Endometrium (tissue), 2 donors: ENCODE measurements around the gene RAB11A.

Source experiments
- FAIRE-seq: peaks from 2 replicates; lab custom pipeline; 2012; peaks lifted over from hg19 to GRCh38; lab: Jason Lieb, UNC
- donor health status: control.
- donor health status: control.

Gene RAB11A

DNA sequence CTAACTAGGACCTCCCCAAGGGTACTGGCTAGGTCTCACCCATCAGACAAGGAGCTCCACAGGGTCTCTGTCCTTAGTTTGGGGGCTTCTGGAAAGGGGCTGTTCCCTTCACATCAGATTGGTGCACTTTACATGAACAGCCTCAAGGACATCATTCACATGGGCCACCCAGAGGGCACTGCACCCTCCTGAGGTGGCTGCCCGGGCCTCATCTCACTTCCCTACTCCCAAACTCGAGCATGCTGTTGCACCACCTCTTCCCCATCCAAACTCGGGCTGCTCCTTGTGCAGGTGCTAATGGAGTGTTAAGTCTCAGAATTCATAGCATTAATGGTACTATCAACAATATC is 48.1 kb downstream of the RAB11A start:
- no peak for FAIRE-seq

DNA sequence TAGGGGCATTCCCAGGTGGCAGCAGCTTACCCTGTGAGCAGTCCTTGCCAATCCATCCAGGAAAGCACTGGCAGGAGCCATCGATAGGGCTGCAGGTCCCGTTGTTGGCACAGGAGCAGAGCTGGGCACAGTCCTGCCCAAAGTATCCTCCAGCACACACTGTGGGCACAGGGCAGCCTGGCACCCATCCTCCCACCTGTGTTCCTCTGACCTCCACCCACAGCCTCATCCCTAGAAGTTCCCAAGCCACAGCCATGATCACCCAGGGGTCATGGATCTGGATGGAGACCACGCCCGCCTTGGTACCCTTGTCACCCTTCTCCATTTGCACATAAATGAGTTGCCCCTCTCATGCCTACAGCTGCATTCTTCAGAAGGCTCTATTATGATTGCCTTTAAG is 48.6 kb downstream of the RAB11A start:
- no peak for FAIRE-seq

DNA sequence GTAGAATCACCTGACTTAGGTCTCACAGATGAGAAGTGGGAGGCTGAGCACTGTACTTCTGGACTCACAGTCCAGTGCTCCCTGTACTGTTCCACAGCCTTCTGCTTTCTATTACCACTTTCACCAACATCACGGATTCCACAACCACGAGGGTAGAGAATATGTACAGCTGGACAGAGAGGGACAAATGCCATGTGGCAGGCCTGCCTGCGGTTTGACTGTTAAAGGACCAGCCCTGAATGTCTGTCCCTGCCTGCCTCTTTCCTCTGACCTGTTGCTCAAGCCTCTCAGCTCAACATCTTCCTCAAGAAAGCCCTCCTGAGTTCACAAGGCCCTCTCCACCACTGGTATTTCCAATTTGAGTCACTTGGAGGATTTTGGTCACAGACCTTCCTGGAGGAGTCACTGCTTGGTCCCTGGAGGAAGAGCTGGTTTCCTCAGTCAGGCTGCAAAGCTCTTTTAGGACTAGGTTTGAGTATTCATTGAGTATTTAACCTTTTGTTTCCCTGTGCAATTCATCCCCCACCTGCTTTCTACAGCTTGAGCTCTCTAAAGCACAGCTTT is 49.1 kb downstream of the RAB11A start:
- no peak for FAIRE-seq

DNA sequence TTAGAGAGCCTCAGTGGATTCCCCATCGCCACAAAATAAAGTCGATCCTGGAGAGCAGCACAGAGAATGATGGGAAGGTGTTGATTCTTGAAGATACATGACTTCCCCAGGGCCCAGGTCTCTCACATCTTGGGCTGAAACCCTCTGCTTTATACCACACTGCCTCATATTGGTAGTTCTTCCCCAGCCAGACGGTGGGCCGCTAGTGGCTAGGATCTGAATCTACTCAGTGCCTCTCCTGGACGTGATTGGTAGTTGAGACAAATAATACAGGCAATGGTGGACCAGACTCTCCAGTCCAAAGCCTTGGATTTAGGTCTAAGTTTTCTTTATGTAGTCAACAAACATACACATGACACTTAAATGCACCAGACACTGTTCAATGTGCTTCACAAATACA is 49.7 kb downstream of the RAB11A start:
- no peak for FAIRE-seq

DNA sequence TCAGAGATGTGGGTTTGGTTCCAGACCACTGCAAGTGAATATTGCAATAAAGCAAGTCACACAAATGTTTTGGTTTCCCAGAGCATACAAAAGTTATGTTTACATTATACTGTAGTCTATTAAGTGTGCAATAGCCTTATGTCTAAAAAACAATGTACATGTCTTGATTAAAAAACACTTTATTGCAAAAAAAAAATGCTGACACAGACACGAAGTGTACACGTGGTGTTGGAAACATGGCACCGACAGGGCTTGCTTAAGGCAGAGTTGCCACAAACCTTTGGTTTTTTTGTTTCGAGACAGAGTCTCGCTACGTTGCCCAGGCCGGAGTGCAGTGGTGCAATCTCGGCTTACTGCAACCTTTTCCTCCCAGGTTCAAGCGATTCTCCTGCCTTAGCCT is 50.1 kb downstream of the RAB11A start:
- no peak for FAIRE-seq

DNA sequence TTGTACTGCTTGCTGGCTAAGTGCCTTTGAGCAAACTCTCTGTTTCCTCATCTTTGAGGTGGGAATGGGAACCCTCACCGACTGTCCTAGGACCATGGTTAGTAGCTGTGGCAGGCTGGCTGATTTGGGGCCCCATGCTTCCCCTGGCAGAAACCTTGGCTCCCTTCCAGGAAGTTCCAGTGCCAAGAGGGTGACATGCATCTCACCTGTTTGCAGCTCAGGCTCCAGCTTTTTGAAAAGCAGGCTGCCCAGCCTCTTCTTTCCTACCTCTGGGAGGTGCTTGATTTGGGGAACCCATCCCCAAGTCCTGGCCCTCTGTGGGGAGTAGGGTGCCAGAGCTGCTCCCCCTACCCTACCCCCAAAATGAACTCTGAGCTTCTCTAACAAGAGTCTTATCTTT is 50.8 kb downstream of the RAB11A start:
- FAIRE-seq = no peak

DNA sequence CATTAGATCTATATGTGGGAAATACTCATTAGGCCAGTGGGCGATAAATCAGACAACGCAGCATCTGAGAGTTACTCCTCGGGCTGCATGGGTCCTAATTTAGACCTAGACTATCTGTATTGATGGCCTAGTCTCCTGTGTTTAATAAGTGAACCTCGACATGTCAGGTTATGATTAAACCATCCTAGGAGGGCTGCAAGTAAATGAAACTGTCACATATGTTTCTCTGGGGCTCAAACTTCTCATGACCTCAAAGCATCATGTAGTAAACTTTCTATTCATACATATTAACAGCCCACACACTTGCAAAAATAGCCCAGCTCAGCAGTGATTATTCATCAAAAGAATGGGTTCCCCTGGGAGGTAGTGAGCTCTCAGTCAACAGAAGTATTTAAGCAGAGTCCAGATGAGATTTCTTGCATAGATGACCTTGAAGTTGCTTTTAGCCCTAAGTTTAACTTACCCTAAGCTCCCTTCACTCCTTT is 51.6 kb downstream of the RAB11A start:
- FAIRE-seq = no peak

DNA sequence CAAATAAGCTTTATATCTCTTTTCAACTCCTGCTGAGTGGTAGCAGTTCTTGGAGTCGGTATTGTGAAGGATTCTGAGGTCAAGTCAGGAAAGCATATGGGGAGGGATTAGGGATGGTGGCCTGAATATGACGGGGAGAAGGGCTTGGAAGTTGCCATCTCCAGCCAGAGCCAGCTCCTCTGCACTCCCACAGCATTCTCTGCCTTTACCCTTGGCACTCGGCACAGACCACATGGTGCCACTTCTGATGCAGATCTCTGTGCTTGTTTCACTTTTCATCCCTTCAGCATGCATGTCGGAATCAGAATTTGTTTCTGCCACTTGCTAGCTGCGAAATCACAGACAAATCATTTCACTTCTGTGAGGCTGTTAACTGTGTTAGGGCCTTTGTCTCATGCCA is 52.5 kb downstream of the RAB11A start:
- FAIRE-seq = no peak

DNA sequence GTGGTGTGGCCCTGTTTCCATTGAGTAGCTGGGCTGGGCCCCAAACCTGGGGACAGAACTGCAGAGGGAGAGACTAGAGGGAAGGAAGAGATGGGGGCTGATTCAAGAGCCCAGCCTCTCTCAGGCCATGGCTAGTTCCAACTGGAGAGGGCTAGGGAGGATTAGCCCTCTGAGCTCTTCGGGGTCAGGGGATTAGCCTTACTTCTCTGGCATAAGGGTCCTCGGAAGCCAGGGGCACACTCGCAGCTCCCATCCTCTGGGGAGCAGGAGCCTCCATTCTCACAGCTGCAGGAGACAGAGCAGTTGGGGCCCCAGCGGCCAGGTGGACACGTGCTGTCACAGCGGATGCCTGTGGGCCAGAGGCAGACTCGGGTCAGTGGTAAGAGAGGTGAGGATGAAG is 53.3 kb downstream of the RAB11A start:
- FAIRE-seq = no peak

DNA sequence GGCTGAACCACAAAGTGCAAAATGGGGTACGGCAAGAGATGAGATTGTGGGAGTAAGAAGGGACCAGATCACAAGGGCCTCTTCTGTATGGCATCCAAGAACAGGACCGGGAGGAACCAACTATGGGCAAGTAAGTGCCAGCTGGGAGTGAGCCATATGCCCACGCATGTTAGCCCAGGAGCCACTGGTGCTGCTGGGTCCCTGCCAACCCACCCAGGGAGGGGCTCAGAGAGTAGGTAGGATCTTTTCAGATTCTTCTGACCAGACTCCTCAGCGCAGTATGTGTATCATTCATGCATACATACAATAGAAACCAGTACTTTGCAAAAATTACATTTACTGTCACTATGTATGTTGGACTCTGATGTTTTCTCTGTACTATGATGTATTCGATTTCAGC is 54.0 kb downstream of the RAB11A start:
- no peak for FAIRE-seq

DNA sequence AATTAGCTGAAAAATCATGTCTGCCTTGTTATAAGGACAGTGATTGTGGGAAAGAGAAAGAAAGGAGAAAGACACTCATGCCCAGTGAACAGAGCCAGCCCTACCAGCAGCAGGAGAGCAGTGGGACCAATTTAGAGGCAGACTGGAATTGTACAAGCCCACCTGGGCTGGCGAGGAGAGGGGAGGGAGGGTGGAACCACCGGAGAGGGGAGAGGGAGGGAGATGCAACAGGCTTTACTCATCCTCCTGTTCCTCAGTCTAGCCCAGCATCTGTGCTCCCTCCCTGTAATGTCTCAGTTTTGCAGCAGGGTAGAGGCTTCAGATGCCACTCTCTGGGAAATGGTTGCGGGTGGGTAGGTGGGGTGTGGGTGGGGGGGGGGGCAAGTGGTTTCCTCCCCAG is 54.7 kb downstream of the RAB11A start:
- no peak for FAIRE-seq

DNA sequence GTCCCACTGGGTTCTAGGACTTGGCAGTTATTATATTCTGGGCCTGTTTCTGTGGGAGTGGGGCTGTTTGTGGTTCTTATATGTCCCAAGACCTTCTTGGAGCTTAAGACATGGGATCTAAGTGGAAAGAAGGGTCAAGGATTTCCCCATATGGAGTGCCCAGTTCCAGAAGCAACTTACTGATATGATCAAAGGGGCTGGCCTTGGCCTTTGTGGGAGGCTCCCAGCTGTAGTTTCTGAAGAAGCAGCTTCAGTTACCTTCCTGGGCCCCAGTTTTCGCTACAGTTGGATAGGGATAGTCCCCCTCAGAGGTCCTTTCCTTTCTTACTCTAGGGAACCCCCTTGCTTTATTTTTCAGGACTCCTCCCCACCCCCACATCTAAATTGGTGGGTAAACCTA is 56.0 kb downstream of the RAB11A start:
- no peak for FAIRE-seq

DNA sequence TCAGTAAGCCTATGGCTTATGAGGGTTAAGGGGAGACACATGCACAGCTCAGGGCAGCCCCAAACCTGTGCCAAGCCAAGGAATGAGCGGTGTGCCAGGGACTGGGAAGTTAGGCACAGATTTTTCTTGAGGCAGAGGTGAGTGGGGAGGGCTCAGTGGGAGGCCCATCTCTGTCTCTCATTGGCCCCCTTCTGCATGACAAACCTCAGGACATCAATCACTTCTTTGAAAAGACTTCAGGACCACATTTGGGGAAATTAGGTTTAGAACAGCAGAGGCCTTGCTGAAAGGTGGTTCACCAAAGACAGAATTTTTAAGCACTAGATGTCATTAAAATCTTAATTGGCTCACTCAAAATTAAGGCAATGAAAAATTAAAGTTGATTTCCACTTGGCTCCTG is 57.2 kb downstream of the RAB11A start:
- FAIRE-seq = no peak

DNA sequence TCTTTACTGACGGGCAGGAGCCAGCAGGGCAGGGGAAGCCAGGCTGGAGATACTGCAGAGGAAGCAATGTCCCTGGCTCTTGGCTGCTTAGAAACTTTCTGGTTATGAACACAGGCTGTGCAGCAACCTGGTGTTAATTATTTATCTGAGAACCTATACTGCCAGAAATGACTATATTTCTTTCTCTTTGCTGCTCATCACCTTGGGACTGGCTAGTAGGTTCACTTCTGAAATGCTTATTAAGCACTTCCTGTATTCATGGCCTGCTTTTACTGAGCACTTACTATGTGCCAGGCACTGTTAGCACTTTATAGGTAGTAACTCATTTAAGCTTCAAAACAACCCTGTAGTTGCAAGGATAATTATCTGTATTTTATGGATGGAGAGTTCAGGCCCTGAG is 57.6 kb downstream of the RAB11A start:
- FAIRE-seq = no peak

DNA sequence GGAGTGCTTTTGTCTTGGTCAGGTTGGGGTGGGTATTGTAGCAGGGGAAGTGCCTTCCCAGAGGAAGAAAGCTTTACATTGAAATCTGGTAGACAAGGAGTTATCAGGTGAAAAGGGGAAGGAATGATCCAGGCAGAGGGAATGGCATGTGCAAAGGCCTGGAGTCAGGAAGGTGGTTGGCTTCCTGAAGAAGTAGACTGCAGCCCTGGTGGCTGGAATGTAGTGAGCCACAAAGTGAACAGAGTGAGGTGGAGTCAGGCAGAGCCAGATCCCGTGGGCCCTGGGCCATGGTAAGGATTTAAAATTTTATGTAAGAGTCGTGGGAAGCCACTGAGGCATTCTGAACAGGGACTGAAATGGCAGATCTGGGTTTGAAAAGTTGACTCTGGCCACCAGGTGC is 58.3 kb downstream of the RAB11A start:
- no peak for FAIRE-seq

DNA sequence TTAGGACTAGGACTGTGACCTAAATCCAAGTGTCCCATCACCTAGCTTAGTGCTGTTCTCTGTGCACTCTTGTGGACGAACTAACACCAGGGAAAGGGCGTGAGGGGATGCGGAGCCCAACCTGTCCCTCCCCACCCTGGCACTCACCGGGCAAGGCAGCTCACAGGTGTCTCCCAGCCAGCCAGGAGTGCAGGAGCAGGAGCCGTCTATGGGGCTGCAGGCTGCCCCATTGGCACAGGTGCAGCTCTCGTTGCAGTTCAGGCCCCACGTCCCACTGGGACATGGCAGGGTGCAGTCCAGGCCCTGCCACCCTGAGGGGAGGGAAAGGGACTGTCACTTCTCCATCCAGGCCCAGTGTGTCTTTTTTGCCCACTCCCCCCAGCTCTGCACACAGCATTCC is 60.3 kb downstream of the RAB11A start:
- FAIRE-seq = no peak

DNA sequence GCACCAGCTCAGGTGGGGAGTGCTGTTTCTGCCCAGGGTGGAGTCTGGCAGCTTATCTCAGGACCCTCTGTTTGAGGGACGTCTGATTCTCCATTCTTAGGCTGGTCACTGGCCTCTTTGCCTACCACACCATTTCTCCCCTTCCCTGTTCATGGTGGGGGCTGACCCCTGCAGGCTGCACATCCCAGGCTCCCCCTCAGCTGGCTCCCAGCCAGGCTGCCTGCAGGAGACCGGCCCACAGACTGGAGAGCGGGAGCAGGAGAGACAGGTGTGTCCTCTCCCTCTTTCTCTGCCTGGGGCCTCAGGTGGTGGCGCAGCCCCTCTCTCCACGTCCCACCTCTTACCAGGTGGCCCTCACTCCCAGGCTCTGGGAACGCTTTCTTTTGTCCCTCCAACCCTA is 60.8 kb downstream of the RAB11A start:
- no peak for FAIRE-seq

DNA sequence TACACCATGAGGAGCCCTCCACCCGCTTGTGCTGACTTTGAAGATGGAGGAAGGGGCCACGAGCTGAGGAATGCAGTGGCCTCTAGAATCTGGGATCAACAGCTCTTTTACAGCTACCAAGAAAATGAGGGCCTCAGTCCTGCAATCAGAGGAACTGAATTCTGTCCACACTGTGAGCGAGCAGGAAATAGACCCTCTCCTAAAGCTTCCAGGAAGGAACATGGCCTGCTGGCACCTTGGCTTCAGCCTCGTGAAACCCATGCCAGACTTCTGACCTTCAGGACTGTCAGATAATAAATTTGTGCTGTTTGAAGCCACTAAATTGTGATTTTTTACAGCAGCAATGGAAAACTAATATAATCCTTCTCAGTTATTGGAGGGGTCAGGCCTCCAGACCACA is 61.9 kb downstream of the RAB11A start:
- no peak for FAIRE-seq

DNA sequence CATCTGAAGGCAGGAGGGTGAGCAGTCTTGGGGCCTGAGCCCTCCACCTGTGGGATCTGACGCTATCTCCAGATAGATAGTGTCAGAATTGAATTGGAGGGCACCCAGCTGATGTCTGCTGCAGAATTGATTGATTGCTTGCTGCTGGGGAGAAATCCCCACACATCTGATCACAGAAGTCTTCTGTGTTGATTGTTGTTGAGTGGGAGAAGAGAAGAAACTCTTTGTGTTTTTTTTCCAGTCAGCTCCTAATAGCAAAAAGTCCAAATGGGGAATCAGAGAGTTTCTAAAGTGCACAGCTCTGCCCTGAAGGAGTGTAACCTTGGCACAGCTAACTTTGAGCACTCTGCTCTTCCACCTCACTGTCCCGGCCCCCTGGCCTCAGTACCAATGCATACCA is 66.1 kb downstream of the RAB11A start:
- FAIRE-seq = no peak

DNA sequence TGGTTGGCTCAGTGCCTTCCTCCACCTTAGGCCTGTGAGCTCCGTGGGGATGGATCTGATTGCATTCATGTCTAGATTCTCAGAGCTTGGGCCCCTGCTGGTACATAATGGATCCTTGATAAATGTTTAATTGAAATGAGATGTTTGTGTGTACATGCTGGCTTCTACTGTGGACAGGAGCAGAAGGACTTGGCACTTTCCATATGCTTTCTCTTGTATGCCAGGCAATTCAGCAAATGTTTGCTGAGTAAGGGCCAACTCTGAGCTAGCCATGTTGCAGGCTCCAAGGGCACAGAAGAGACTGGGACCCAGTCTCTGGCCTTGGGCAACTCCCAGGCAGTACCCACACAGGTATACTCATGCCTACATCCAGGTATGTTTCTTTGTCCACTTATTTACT is 67.0 kb downstream of the RAB11A start:
- no peak for FAIRE-seq

DNA sequence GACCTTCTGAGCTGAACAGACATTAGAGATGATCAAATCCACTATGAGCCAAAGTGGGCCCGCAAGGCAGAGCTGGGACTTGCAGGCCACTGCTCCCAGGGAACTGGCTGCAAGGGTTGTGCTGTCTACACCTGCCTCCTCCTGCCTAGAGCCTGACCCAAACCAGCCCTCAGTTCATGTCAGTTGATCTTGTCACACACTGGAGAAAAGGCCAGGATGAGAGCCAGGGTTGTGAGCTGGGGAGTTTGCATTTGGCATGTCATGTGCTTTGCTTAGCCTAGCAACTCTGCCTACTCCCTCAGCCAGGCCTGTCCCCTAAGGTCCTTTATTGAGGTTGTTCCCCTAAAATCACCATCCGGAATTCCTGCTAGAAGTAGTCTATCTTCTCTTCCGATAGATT is 67.8 kb downstream of the RAB11A start:
- no peak for FAIRE-seq

DNA sequence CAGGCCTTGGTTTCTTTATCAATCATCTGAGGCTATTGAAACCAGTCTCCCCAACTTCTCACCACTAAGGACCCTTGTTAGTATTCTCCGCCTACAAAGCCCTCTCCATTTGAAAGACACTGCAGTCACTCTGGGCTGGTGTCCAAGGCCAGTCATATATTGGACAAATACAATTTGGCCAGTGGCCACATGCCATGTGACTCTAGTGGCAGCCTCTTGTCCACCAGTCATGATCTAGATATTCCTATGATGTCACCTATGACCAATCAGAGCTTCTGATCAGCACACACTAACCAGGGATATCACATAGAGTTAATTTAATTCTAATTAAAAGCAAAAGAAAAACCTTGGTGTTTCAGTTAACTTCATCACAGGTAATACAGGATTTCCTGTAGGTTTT is 68.2 kb downstream of the RAB11A start:
- no peak for FAIRE-seq

DNA sequence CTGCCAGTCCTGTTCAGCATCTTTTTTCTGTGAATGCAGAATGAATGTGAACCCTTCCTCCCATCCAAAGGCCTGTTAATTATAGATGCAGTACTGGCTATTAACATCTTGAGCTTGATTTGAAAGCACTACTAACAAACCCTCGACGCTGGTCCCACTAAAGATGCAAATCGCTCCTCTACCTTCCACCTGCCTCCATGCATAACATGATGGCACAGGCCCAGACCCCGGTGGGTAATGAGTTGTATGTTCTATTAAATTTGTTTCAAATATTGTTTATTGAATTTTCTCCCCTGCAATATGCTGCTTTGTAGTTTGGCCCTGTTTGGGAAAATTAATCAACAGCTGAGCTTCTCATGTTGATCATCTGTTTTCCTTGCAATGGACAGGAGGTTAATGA is 69.3 kb downstream of the RAB11A start:
- FAIRE-seq = no peak

DNA sequence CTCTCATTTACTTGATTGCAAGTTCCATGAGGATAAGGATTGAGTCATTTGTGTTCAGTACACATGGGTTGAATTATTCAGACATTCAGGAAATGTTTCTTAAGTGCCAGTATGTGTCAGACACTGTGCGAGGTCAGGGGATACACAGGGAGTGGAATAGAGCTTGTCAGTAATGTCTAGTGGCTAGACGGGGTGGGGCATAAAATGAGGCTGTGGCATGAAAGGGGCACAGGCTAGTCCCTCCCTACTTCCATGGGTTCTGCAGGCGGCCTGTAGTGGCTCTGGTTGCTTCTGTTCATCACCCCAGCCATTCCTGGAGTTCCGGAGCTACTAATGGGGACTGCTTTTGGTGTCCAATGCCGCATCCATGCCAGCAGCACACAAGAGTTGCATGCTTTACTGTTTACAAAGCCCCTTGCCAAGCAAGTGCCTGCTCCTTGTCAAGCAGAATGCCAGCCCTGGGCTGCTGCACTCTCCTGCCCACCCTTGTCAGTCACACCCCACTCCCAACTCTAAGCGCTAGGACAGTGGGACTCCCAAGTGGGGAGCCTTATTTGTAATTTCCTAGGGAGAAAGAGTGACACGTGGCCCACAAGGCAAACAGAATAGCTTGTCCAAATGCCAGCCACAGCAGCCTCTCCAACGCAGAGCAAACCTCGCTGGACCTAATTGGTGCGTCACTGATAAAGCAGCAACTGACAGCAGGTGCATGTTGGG is 70.8 kb downstream of the RAB11A start:
- FAIRE-seq = no peak

DNA sequence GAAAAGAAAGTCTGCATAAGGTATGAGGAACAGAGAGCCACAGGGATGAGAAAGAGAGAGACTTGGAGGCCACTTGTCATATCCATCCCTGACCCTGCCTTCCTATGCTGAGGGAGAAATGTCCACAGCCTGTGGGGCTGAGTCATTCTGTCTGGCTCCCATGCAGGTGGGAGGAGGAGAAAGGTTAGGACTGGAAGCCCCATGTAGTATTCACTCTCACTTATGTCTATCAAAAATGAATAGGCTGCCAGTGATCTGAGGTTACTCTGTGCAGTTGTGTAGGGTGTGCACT is 71.3 kb downstream of the RAB11A start:
- FAIRE-seq = no peak
